Endothelial cell of umbilical vein (primary cell): ENCODE measurements around the gene ADAM22. TPM values are rescaled to one million over a fixed set of nuclear protein-coding genes. Genes with fewer than 3 reads are reported as not detected.

Experiments
- BruUV-seq: library from RNA; stranded (reverse); fragments of 400-500 nt; replicated peaks from 2 replicates; lab custom pipeline; 2021; lab: Mats Ljungman, UMichigan
- CTCF ChIA-PET: fragments of 300-600, 350-600 bp; sonication (Branson Sonifier 250); formaldehyde crosslinking; loops from one replicate; lab custom pipeline; 2021; ENCODE audit warnings: antibody characterized with exemption, inconsistent platforms; lab: Charles Lee
- POLR2A ChIA-PET: fragments of 300-600, 350-600 bp; sonication (Branson Sonifier 250); formaldehyde crosslinking; loops from one replicate; lab custom pipeline; 2021; ENCODE audit warnings: antibody characterized with exemption, inconsistent platforms; lab: Charles Lee
- DNase-seq: peaks from one replicate; pipeline ENCODE4 v3.0.0-alpha.2; 2011; ENCODE audit warnings: low read depth, low spot score
- FAIRE-seq: peaks from 2 replicates; lab custom pipeline; 2011; peaks lifted over from hg19 to GRCh38; lab: Jason Lieb, UNC
- H2AFZ ChIP-seq: 2 replicates; pipeline ENCODE4 v1.6.0; 2012; ENCODE audit warnings: low read depth, low read length, control low read depth, inconsistent platforms
- H3K27ac ChIP-seq: 2 replicates; pipeline ENCODE4 v1.5.1; 2011; ENCODE audit warnings: low read depth, mild to moderate bottlenecking, control low read depth, low read length, moderate library complexity; ENCODE audit not compliant: insufficient read depth
- H3K27me3 ChIP-seq, 2 experiments: 2 replicates each; pipeline versions ENCODE4 v1.6.0 to v1.6.1; 2011; ENCODE audit warnings: low read length in 2 of 2, mixed read lengths in 1 of 2; ENCODE audit not compliant: control insufficient read depth in 2 of 2, insufficient read depth in 2 of 2
- H3K36me3 ChIP-seq, 2 experiments: 2 replicates in 1 of 2; 3 replicates in 1 of 2; pipeline ENCODE4 v1.5.1; 2011; ENCODE audit warnings: low read length in 2 of 2, mild to moderate bottlenecking in 1 of 2, moderate library complexity in 1 of 2; ENCODE audit not compliant: control insufficient read depth in 2 of 2, insufficient read depth in 2 of 2; ENCODE audit errors: extremely low read depth in 1 of 2
- H3K4me1 ChIP-seq: 3 replicates; pipeline ENCODE4 v1.5.1; 2011; ENCODE audit warnings: mild to moderate bottlenecking, low read length; ENCODE audit not compliant: control insufficient read depth, insufficient read depth; ENCODE audit errors: extremely low read depth
- H3K4me2 ChIP-seq: 2 replicates; pipeline ENCODE4 v1.6.1; 2011; ENCODE audit warnings: low read length, control low read depth, mixed read lengths; ENCODE audit not compliant: insufficient read depth
- H3K4me3 ChIP-seq, 3 experiments: fragments of 200-600 bp in 1 of 3; sonication (generic), shearing (Covaris generic) in 1 of 3; replicated peaks in 1 of 3; 2 replicates each; pipeline ENCODE4 v1.5.1; 2011 to 2016; ENCODE audit warnings: control low read depth in 3 of 3, low read length in 3 of 3, mild to moderate bottlenecking in 2 of 3, inconsistent platforms in 1 of 3, low read depth in 1 of 3, moderate library complexity in 1 of 3; ENCODE audit not compliant: insufficient read depth in 1 of 3
- H3K79me2 ChIP-seq: 2 replicates; pipeline ENCODE4 v1.6.0; 2012; ENCODE audit warnings: low read length, inconsistent platforms; ENCODE audit not compliant: control insufficient read depth, insufficient read depth
- H3K9ac ChIP-seq: replicated peaks from 2 replicates; pipeline ENCODE3; 2011; ENCODE audit warnings: low read length, control low read depth; ENCODE audit not compliant: insufficient read depth; ENCODE audit errors: extremely low read depth
- H3K9me1 ChIP-seq: replicated peaks from 3 replicates; pipeline ENCODE4 v1.6.0; 2011; ENCODE audit warnings: mild to moderate bottlenecking, low read length; ENCODE audit not compliant: control insufficient read depth, insufficient read depth; ENCODE audit errors: extremely low read depth
- H3K9me3 ChIP-seq: replicated peaks from 2 replicates; pipeline ENCODE4 v1.5.1; 2012; ENCODE audit warnings: low read length, inconsistent platforms; ENCODE audit not compliant: control insufficient read depth, insufficient read depth
- H4K20me1 ChIP-seq: replicated peaks from 2 replicates; pipeline ENCODE3; 2011; ENCODE audit warnings: mild to moderate bottlenecking, low read length; ENCODE audit not compliant: control insufficient read depth, insufficient read depth; ENCODE audit errors: extremely low read depth
- CTCF ChIP-seq, 2 donors: IDR thresholded peaks; 1 replicate in 1 of 2; 2 replicates in 1 of 2; pipeline ENCODE4 v1.5.1; 2011; ENCODE audit warnings: low read length in 2 of 2, mild to moderate bottlenecking in 2 of 2, moderate library complexity in 2 of 2, control low read depth in 1 of 2, inconsistent platforms in 1 of 2, low read depth in 1 of 2; ENCODE audit not compliant: insufficient read depth in 1 of 2; ENCODE audit errors: extremely low read depth in 1 of 2
- EZH2 ChIP-seq: IDR thresholded peaks from 2 replicates; pipeline ENCODE4 v1.6.1; 2012; ENCODE audit warnings: borderline replicate concordance, low read depth, mild to moderate bottlenecking, moderate library complexity, low read length, inconsistent platforms; ENCODE audit not compliant: severe bottlenecking
- FOS ChIP-seq: IDR thresholded peaks from 2 replicates; pipeline ENCODE4 v1.6.1; 2011; ENCODE audit warnings: mild to moderate bottlenecking, low read length, moderate library complexity, borderline replicate concordance; ENCODE audit not compliant: insufficient read depth
- GATA2 ChIP-seq: IDR thresholded peaks from 2 replicates; pipeline ENCODE4 v1.7.0; 2011; ENCODE audit warnings: low read depth, mild to moderate bottlenecking, moderate library complexity, mixed read lengths, low read length; ENCODE audit not compliant: insufficient read length, insufficient read depth
- JUN ChIP-seq: IDR thresholded peaks from 2 replicates; pipeline ENCODE4 v1.6.1; 2011; ENCODE audit warnings: borderline replicate concordance, low read depth; ENCODE audit not compliant: insufficient read length, insufficient read depth
- MAX ChIP-seq: IDR thresholded peaks from 2 replicates; pipeline ENCODE4 v1.6.1; 2011; ENCODE audit not compliant: insufficient read depth, insufficient read length
- MYC ChIP-seq: IDR thresholded peaks from one replicate; pipeline ENCODE4 v1.6.1; 2011; ENCODE audit warnings: mild to moderate bottlenecking, low read depth, low read length
- POLR2A ChIP-seq: IDR thresholded peaks from 2 replicates; pipeline ENCODE4 v1.6.1; 2012; ENCODE audit warnings: low read depth, mild to moderate bottlenecking, control low read depth, low read length
- POLR2AphosphoS5 ChIP-seq: IDR thresholded peaks from 2 replicates; pipeline ENCODE4 v1.6.1; 2012; ENCODE audit warnings: low read depth, mild to moderate bottlenecking, control low read depth, low read length, moderate library complexity; ENCODE audit not compliant: insufficient read depth
- dilution Hi-C: fragments of 300-500 bp; cut with MboI; formaldehyde crosslinking; loops from one replicate; pipeline ENCODE4 v1.15.0; 2019; ENCODE audit warnings: low sequenced_read_pairs; ENCODE audit not compliant: extremely low pct_ligation_motif_present
- intact Hi-C: fragments of 100-400 bp; cut with micrococcal nuclease; formaldehyde crosslinking; loops from one replicate; pipeline ENCODE4 v1.10.0; 2022
- polyA plus RNA-seq, 4 experiments: library from polyadenylated mRNA; depleted of rRNA in 3 of 4; stranded (reverse) in 3 of 4; unstranded in 1 of 4; fragments of >200 nt; gene quantifications; 2 replicates each; pipeline versions ENCODE4 v1.2.1 to v1.2.3, GENCODE V29; 2011 to 2012; ENCODE audit warnings: missing spikeins in 1 of 4
- total RNA-seq: library from RNA; stranded (reverse); gene quantifications from 2 replicates; pipeline ENCODE4 v1.2.3, GENCODE V29; 2021

The ADAM22 gene
- total and polyA plus RNA-seq, 2 donors (not counting 3 experiments of a cell fraction or from before 2014, with no cell fraction given): 0.33 to 0.53 TPM

- Histone ChIP-seq H2AFZ (no peak overlapping the region), H3K4me3 (no peak overlapping the region), H3K9ac (no peak overlapping the region), H3K79me2 (no peaks in the 10 kb centered on the region), H3K4me2 (no peak overlapping the region), H3K4me1 (no peaks in the 10 kb centered on the region), H3K9me1 (no peaks in the 10 kb centered on the region), H3K9me3 (no peaks in the 10 kb centered on the region), H4K20me1 (no peaks in the 10 kb centered on the region), H3K27ac (no peak overlapping the region), H3K27me3 (no peaks in the 10 kb centered on the region), H3K36me3 (no peaks in the 10 kb centered on the region)
- intact Hi-C loops (no loop called here), dilution Hi-C loops (no loop called here)
- DNase-seq: no peak
- no peak for FAIRE-seq
- ChIA-PET POLR2A (no interaction called here), CTCF (no interaction called here)
- BruUV-seq: no TSS peak
- TF ChIP-seq MAX (no peak), JUN (no peak), POLR2A (no peak), CTCF (IDR thresholded peaks at IDR 0.05; ENCODE audit: extremely low read depth in 1 of 2, insufficient read depth in 1 of 2, low read depth in 1 of 2, low read length in 2 of 2) (no peak), POLR2AphosphoS5 (no peak), FOS (no peak), GATA2 (no peak), EZH2 (no peak), MYC (no peak)
Measured at GRCh38 chr7:87948371-87948770, 14.3 kb downstream of the ADAM22 start.
